H7 (cell line): ENCODE measurements around the gene CCDC3. TPM values are rescaled to one million over a fixed set of nuclear protein-coding genes. Genes with fewer than 3 reads are reported as not detected.
"Not testable (repeated sequence)": the region's sequence is repeated elsewhere in the genome, so short reads cannot be mapped to it uniquely, and the experiment has no call there.

Source experiments
- DNase-seq: peaks from one replicate; pipeline ENCODE4 v3.0.0; 2012
- H3K27me3 ChIP-seq: 2 replicates; pipeline ENCODE4 v1.6.0; 2011; ENCODE audit warnings: mild to moderate bottlenecking, low read length; ENCODE audit not compliant: control insufficient read depth, insufficient read depth
- H3K36me3 ChIP-seq: replicated peaks from 2 replicates; pipeline ENCODE4 v1.5.1; 2011; ENCODE audit warnings: low read length; ENCODE audit not compliant: control insufficient read depth, insufficient read depth
- H3K4me3 ChIP-seq: 2 replicates; pipeline ENCODE4 v1.5.1; 2011; ENCODE audit warnings: low read depth, mild to moderate bottlenecking, control low read depth, low read length, moderate library complexity; ENCODE audit not compliant: insufficient read depth
- total RNA-seq: library from RNA; depleted of rRNA; stranded (reverse); fragments of >200 nt; shearing (Covaris generic); gene quantifications from 2 replicates; pipeline ENCODE4 v1.2.3, GENCODE V29; 2014

The CCDC3 gene
- total RNA-seq, 1 experiment from 2014 or later: 0.73 TPM

GRCh38 chr10:13019280-13019679, 17.8 kb upstream of the CCDC3 start:
- no peak for DNase-seq
- no peaks in the 10 kb centered on the region for H3K27me3 ChIP-seq
- H3K4me3 ChIP-seq: no peak overlapping the region
- H3K36me3 ChIP-seq: no peaks in the 10 kb centered on the region

GRCh38 chr10:13018171-13018570, 16.7 kb upstream of the CCDC3 start:
- Histone ChIP-seq H3K27me3 (no peaks in the 10 kb centered on the region), H3K4me3 (no peak overlapping the region), H3K36me3 (no peaks in the 10 kb centered on the region)
- no peak for DNase-seq

DNA sequence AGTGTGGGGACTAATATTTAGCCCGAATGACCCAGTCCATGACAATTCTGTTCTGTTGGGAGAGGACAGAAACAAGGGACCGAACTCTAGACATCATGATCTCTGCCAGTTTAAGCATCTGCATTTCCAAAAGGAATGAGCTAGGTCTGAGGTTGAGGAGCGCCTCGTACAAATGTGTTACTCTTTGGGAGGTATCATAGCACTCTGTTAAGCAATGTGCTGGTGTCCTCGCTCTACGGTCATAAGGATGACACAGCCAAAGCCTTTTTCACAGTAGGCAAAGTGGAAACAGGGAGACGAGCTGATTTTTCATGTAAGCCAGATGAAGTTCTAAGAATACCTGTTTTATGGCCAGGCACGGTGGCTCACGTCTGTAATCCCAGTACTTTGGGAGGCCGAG, 15.4 kb upstream of the CCDC3 start:
- DNase-seq: no peak
- H3K36me3 ChIP-seq: no peaks in the 10 kb centered on the region
- H3K27me3 ChIP-seq: no peaks in the 10 kb centered on the region
- H3K4me3 ChIP-seq: no peak overlapping the region

- no peaks in the 10 kb centered on the region for H3K27me3 ChIP-seq
- no peaks in the 10 kb centered on the region for H3K36me3 ChIP-seq
- peak; percentile 29 for DNase-seq
- no peak overlapping the region for H3K4me3 ChIP-seq
Observed at GRCh38 chr10:13016426-13016825, 14.9 kb upstream of the CCDC3 start.

GRCh38 chr10:13006037-13006436, 4.5 kb upstream of the CCDC3 start:
- Histone ChIP-seq H3K27me3 (peaks cover 18% of the 10 kb centered on the region), H3K36me3 (no peaks in the 10 kb centered on the region), H3K4me3 (no peak overlapping the region)
- DNase-seq: no peak

DNA sequence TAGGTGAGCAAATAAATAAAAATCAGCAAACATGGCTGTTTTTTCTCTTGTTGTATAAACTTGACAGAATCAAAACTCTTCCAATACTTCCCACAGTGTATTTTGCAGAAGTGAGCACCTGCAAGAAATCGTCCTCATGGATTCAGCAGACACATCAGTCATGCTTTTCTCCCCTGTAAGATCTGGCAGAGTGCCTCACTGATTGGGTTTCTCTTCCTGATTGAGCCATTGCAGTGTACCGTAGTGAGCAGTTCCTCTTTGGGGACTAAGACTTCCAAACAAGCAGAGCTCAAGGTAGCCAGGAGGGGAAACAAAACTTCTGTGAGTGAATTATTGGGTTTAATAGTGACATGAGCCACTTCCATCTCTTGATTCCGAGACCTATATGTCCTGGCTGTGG, 2.2 kb upstream of the CCDC3 start:
- Histone ChIP-seq H3K4me3 (no peak overlapping the region), H3K27me3 (peaks cover 29% of the 10 kb centered on the region), H3K36me3 (no peaks in the 10 kb centered on the region)
- DNase-seq: no peak

DNA sequence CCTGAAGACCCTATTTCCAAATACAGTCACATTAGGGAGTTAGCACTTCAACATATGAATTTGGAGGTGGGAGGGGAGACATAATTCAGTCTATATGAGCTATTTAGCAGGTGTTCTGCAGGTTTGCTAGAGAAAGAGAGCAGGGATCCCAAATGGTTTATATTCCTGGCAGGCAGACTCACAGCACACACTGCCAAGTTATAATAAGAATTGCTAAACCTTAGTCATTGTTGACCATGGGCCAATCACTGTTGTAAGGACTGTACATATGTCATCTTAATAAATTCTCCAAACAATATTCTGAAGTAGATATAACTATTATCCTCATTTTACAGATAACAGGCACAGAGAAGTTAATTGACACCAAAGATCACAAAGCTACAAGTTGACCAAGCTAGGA, 1.5 kb upstream of the CCDC3 start:
- no peak overlapping the region for H3K4me3 ChIP-seq
- no peak for DNase-seq
- H3K27me3 ChIP-seq: peaks cover 29% of the 10 kb centered on the region
- no peaks in the 10 kb centered on the region for H3K36me3 ChIP-seq

DNA sequence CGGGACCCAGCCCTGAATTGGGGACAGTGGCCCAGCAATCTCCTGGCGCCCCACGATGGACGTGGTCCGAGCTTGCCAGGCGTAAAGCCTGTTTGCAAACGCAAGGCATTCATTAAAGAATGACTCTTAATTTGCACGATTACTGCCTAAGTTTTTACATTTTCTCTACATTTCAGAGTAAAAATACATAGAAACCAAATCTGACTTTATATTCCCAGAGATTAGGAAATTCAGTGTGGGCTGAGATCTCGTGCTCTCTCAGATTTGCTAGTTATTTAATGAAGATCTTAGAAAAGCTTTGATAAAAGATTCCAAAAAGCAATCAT, 337 bp upstream of the CCDC3 start:
- Histone ChIP-seq H3K4me3 (peak overlapping the region; percentile 48), H3K36me3 (no peaks in the 10 kb centered on the region), H3K27me3 (peaks cover 29% of the 10 kb centered on the region)
- DNase-seq: no peak

DNA sequence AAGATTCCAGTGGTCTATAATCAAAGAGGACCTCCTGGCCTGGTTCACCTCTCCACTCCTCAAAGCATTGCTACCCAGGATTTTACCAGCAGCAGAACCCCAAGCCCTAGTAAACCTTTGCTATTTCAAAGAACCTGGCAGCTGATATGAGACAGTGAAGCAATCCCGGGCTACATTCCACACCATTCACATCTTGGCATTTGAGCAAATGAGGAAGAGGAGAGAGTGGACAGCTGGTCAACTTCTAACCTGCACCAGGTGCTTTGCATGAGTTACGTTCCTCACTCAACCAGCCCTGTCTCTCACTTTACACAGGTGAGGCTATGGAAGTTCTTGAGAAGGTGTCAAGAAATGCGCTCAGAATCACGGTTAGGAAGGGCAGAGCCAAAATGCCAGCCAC, 1.1 kb downstream of the CCDC3 start:
- no peak for DNase-seq
- peaks cover 29% of the 10 kb centered on the region for H3K27me3 ChIP-seq
- H3K36me3 ChIP-seq: no peaks in the 10 kb centered on the region
- peak overlapping the region; percentile 48; the same call in 1 of the 2 replicates for H3K4me3 ChIP-seq

- no peak for DNase-seq
- Histone ChIP-seq H3K36me3 (no peaks in the 10 kb centered on the region), H3K4me3 (no peak overlapping the region), H3K27me3 (peaks cover 29% of the 10 kb centered on the region)
Observed at GRCh38 chr10:12999849-13000248, 1.7 kb downstream of the CCDC3 start.

DNA sequence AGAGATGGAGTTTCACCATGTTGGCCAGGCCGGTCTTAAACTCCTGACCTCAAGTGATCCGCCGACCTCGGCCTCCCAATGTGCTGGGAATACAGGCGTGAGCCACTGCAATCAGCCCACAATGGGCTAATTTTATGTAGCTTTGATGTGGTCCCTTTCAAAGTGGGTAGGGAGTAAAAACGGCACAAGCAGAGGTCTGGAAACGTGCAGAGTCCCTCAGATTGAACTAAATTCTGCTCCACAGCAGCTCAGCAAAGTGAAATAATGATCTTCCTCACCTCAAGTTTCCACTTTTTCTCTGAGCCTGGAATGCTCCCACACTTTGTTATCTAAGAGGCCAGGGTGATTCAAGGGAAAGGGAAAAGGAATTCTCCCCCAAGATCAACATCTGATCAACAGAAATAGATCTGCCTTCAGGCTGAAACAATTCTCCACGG, 6.1 kb downstream of the CCDC3 start:
- H3K36me3 ChIP-seq: no peaks in the 10 kb centered on the region
- peaks cover 4% of the 10 kb centered on the region for H3K27me3 ChIP-seq
- no peak overlapping the region for H3K4me3 ChIP-seq
- no peak for DNase-seq

DNA sequence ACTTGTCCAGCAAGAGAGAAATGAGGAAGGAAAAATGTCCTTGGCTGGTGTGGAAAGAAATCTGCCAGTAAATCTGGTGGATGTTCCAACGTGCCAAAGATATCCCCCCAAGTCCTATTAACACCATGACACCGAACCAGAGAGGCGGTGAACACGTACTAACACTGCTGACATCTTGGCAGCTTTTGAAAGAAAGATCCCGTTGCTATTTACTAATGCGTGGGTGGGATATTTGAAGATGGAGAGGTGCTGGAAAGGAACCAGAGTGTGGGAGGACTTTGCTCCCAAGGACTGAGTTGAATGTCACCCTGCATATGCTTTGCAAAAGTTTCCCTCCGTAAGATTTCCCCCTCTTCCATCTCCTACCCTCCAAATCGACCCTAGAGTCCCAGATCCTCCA, 7.9 kb downstream of the CCDC3 start:
- Histone ChIP-seq H3K27me3 (no peaks in the 10 kb centered on the region), H3K4me3 (no peak overlapping the region), H3K36me3 (no peaks in the 10 kb centered on the region)
- no peak for DNase-seq

DNA sequence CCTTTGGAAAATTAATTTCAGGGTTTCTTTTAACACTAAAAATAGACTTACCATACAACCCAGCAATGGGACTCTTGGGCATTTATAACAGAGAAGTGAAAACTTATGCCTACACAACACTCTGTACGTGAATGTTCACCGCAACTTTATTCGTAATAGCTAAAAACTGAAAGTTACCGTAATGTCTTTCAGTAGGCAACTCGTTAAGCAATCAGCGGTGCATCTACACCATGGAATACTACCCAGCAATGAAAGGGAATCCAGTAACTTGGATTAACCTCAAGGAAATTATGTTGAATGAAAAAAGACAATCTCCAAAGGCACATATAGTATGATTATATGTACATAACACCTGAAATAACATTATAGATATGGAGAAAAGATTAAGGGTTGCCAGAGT, 16.2 kb downstream of the CCDC3 start:
- DNase-seq: no peak
- H3K27me3 ChIP-seq: no peaks in the 10 kb centered on the region
- no peaks in the 10 kb centered on the region for H3K36me3 ChIP-seq
- H3K4me3 ChIP-seq: no peak overlapping the region

- DNase-seq: no peak
- H3K27me3 ChIP-seq: no peaks in the 10 kb centered on the region
- no peaks in the 10 kb centered on the region for H3K36me3 ChIP-seq
- H3K4me3 ChIP-seq: no peak overlapping the region
Observed at GRCh38 chr10:12984165-12984747, 17.3 kb downstream of the CCDC3 start.

- H3K36me3 ChIP-seq, H3K27me3 ChIP-seq, H3K4me3 ChIP-seq, DNase-seq: not testable (repeated sequence)
Observed at GRCh38 chr10:12983568-12983967, 17.9 kb downstream of the CCDC3 start.

- DNase-seq: no peak
- H3K4me3 ChIP-seq: no peak overlapping the region
- H3K27me3 ChIP-seq: no peaks in the 10 kb centered on the region
- H3K36me3 ChIP-seq: no peaks in the 10 kb centered on the region
Observed at GRCh38 chr10:12981570-12981969, 19.9 kb downstream of the CCDC3 start.
